ENCODE measurements around the gene FAM118B. TPM values are rescaled to one million over a fixed set of nuclear protein-coding genes. Genes with fewer than 3 reads are reported as not detected.

FAM118B gene
- total and polyA plus RNA-seq, 2 of the 8 experiments (the other 6 are each of a cell fraction or from before 2014, with no cell fraction given) = 25.3 to 48.3 TPM

DNA sequence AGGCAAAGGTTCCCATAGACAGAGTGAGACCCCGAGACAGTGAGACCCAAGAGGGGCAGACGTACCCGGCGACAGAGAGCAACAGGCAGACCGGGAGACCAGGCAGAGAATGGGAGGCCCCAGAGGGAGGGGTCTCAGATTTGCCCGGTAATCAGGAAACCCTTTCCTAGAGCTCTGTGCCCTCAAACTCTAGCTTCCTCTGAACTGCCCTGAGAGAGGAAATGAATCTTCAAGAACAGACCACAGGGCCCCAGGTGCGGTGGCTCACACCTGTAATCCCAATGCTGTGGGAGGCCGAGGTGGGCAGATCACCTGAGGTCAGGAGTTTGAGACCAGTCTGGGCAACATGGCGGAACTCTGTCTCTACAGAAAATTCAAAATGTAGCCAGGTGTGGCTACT, 47.8 kb upstream of the FAM118B start:
- H3K4me1 ChIP-seq (replicated peaks in 1 of 4; ENCODE audit: control insufficient read depth in 3 of 4, insufficient read depth in 4 of 4, low read length in 3 of 4) = peaks cover 15 to 29% (median 22%) of the 10 kb centered on the region in 4 experiments
- H2BK5ac ChIP-seq (ENCODE audit: low read depth, low read length) = no peak overlapping the region
- H3K27ac ChIP-seq (ENCODE audit: low read depth, low read length) = no peak overlapping the region
- H3K23ac ChIP-seq (ENCODE audit: insufficient read length) = no peak overlapping the region
- no peak for FAIRE-seq
- no peaks in the 10 kb centered on the region for H3K36me3 ChIP-seq (ENCODE audit: control insufficient read depth in 2 of 4, insufficient read depth in 4 of 4, low read length in 3 of 4)
- ChIA-PET POLR2A (ENCODE audit: partially characterized antibody) (interaction anchor here (1.2 kb wide), 1 partner anchor 571 kb away, joined by 3 read pairs; the partner anchor contains the start of gene STT3A), CTCF (ENCODE audit: partially characterized antibody) (interaction anchor here (0.8 to 1.8 kb wide), 5 partner anchors 12 to 245 kb away, joined by 3 to 5 read pairs (median 4); no protein-coding TSS in a partner anchor)
- H3K27me3 ChIP-seq (replicated peaks in 1 of 4; ENCODE audit: control insufficient read depth in 3 of 4, extremely low read depth in 1 of 4, insufficient read depth in 3 of 4, low read length in 3 of 4) = no peaks in the 10 kb centered on the region; a peak in 1 of 7 replicates
- H3K9me3 ChIP-seq (ENCODE audit: insufficient read depth in 2 of 2, low read depth in 1 of 2, low read length in 1 of 2) = no peaks in the 10 kb centered on the region
- H3K79me2 ChIP-seq (ENCODE audit: control insufficient read depth in 1 of 2, insufficient read depth in 2 of 2, low read length in 2 of 2) = no peaks in the 10 kb centered on the region
- H4K20me1 ChIP-seq (replicated peaks in 1 of 2; ENCODE audit: control insufficient read depth in 1 of 2, insufficient read depth in 2 of 2, low read length in 2 of 2) = no peaks in the 10 kb centered on the region
- no peak overlapping the region for H2BK12ac ChIP-seq (ENCODE audit: low read depth, low read length)
- no peak overlapping the region for H2AK5ac ChIP-seq (ENCODE audit: low read depth, low read length)
- no peak overlapping the region for H4K8ac ChIP-seq (ENCODE audit: extremely low read depth, insufficient read depth, low read length)
- H4K91ac ChIP-seq (replicated peaks; ENCODE audit: insufficient read length, low read length) = no peak overlapping the region
- H3K23me2 ChIP-seq (ENCODE audit: low read depth, low read length) = no peaks in the 10 kb centered on the region; the same call in 1 of the 2 replicates
- H4K5ac ChIP-seq (ENCODE audit: insufficient read length, low read depth, low read length) = no peak overlapping the region
- H3K56ac ChIP-seq (replicated peaks; ENCODE audit: insufficient read length, low read depth, low read length) = no peak overlapping the region
- no peak overlapping the region for H3K18ac ChIP-seq (ENCODE audit: extremely low read depth, low read length)
- H3K4ac ChIP-seq (replicated peaks; ENCODE audit: insufficient read length, low read depth, low read length) = no peak overlapping the region
- no peak overlapping the region for H3K4me3 ChIP-seq (ENCODE audit: extremely low read depth in 1 of 4, insufficient read depth in 2 of 4, low read depth in 3 of 4, low read length in 4 of 4)
- H3K9ac ChIP-seq (replicated peaks in 1 of 4; ENCODE audit: extremely low read depth in 1 of 4, low read depth in 3 of 4, low read length in 3 of 4) = no peak overlapping the region
- H3K4me2 ChIP-seq (ENCODE audit: insufficient read depth in 1 of 2, low read depth in 2 of 2, low read length in 2 of 2) = no peak overlapping the region
- no peak overlapping the region for H2BK120ac ChIP-seq (replicated peaks; ENCODE audit: low read depth, low read length)
- H2AFZ ChIP-seq (ENCODE audit: low read length) = no peak overlapping the region
- no peak overlapping the region for H3K14ac ChIP-seq (ENCODE audit: insufficient read length)
- H2BK15ac ChIP-seq (ENCODE audit: low read length) = no peak overlapping the region
- TF ChIP-seq RNF2 (IDR thresholded peaks at IDR 0.05; ENCODE audit: borderline replicate concordance, low read depth, low read length, missing control alignments, poor library complexity, severe bottlenecking) (no peak), TCF12 (IDR thresholded peaks at IDR 0.05; ENCODE audit: low read depth, low read length) (no peak), KDM4A (IDR thresholded peaks at IDR 0.05; ENCODE audit: low read depth, low read length, severe bottlenecking) (no peak), HDAC6 (IDR thresholded peaks at IDR 0.05; ENCODE audit: low read depth, low read length) (no peak), TAF7 (optimal IDR thresholded peaks at IDR 0.05; ENCODE audit: borderline replicate concordance, low read depth, low read length) (no peak), JUND (IDR thresholded peaks at IDR 0.05; ENCODE audit: low read length) (no peak), RBBP5 (IDR thresholded peaks at IDR 0.05; ENCODE audit: borderline replicate concordance, low read depth, low read length) (no peak), CBX5 (IDR thresholded peaks at IDR 0.05; ENCODE audit: low read depth, low read length) (no peak), TBP (IDR thresholded peaks at IDR 0.05; ENCODE audit: low read depth, low read length) (no peak), SIN3A (conservative IDR thresholded peaks at IDR 0.05 in 1 of 2, IDR thresholded peaks at IDR 0.05 in 1 of 2; ENCODE audit: low read depth in 1 of 2, low read length in 2 of 2) (no peak), SIRT6 (IDR thresholded peaks at IDR 0.05; ENCODE audit: low read length) (no peak), TAF1 (IDR thresholded peaks at IDR 0.05; ENCODE audit: low read depth, low read length) (no peak)
- H3K79me1 ChIP-seq (ENCODE audit: low read depth, low read length) = no peaks in the 10 kb centered on the region
- no peak for DNase-seq (ENCODE audit: low read depth in 1 of 2, low spot score in 2 of 2)
- no peak overlapping the region for H2BK20ac ChIP-seq (ENCODE audit: low read length)
- 82% methylated on average over 9 of the region's 9 CpGs; no CpG with 5 or more reads in 1 of the 2 experiments for WGBS, 2 experiments (ENCODE audit: extremely low coverage in 1 of 2, insufficient coverage in 1 of 2, insufficient read length in 1 of 2, insufficient replicate concordance in 2 of 2, low coverage in 1 of 2, low lambda C conversion rate in 2 of 2, missing lambda C conversion rate in 1 of 2)
